Vagina (tissue), 2 donors: ENCODE data around the gene PITX2.

Experiments
- POLR2A ChIP-seq, 2 donors: fragments of 450-650 bp; IDR thresholded peaks; one replicate each; pipeline ENCODE4 v1.6.1; 2017; ENCODE audit warnings: antibody characterized with exemption in 2 of 2, mild to moderate bottlenecking in 2 of 2, moderate library complexity in 2 of 2
- POLR2AphosphoS5 ChIP-seq, 2 donors: sonication (generic); formaldehyde crosslinking; IDR thresholded peaks; one replicate each; pipeline ENCODE4 v1.9.0; 2017; ENCODE audit warnings: antibody characterized with exemption in 2 of 2, mild to moderate bottlenecking in 2 of 2, low read depth in 1 of 2; ENCODE audit not compliant: insufficient read depth in 1 of 2
- TF ChIP-seq, protein P1 (sequence below), 3 experiments: fragments of 450-650 bp in 2 of 3; fragments of 200-600 bp in 1 of 3; sonication (generic) in 1 of 3; IDR thresholded peaks; one replicate each; pipeline ENCODE4 v1.5.1; 2017 to 2019; ENCODE audit warnings: antibody characterized with exemption in 3 of 3, mild to moderate bottlenecking in 2 of 3, moderate library complexity in 2 of 3

- TF ChIP-seq, protein P1, sequence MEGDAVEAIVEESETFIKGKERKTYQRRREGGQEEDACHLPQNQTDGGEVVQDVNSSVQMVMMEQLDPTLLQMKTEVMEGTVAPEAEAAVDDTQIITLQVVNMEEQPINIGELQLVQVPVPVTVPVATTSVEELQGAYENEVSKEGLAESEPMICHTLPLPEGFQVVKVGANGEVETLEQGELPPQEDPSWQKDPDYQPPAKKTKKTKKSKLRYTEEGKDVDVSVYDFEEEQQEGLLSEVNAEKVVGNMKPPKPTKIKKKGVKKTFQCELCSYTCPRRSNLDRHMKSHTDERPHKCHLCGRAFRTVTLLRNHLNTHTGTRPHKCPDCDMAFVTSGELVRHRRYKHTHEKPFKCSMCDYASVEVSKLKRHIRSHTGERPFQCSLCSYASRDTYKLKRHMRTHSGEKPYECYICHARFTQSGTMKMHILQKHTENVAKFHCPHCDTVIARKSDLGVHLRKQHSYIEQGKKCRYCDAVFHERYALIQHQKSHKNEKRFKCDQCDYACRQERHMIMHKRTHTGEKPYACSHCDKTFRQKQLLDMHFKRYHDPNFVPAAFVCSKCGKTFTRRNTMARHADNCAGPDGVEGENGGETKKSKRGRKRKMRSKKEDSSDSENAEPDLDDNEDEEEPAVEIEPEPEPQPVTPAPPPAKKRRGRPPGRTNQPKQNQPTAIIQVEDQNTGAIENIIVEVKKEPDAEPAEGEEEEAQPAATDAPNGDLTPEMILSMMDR (IDR thresholded peaks at IDR 0.05): no peak
- no peak for TF ChIP-seq POLR2AphosphoS5 (IDR thresholded peaks at IDR 0.05; ENCODE audit: insufficient read depth in 1 of 2, low read depth in 1 of 2)
- no peak for TF ChIP-seq POLR2A (IDR thresholded peaks at IDR 0.05)
Measured at GRCh38 chr4:110612631-110613269, 10.1 kb downstream of the PITX2 start.
